Neural cell (in vitro differentiated cells): ENCODE data around the gene INSR. TPM values are rescaled to one million over a fixed set of nuclear protein-coding genes. Genes with fewer than 3 reads are reported as not detected.

ENCODE experiments used
- H2AFZ ChIP-seq: fragments of 200-600, 300-800 bp; sonication (generic), shearing (Covaris generic); 2 replicates; pipeline ENCODE4 v1.6.0; 2014; ENCODE audit warnings: low read depth, mild to moderate bottlenecking, antibody characterized with exemption, low read length, moderate library complexity
- H3F3A ChIP-seq: fragments of 200-600 bp; shearing (Covaris generic); 2 replicates; pipeline ENCODE4 v1.6.1; 2016; ENCODE audit warnings: mild to moderate bottlenecking, moderate library complexity, mixed read lengths, antibody characterized with exemption, low read length; ENCODE audit not compliant: insufficient read depth, poor library complexity, severe bottlenecking
- H3K27ac ChIP-seq: fragments of 200-600, 300-800 bp; sonication (generic), shearing (Covaris generic); 2 replicates; pipeline ENCODE4 v1.5.1; 2014; ENCODE audit warnings: mild to moderate bottlenecking, low read length, moderate library complexity
- H3K27me3 ChIP-seq: fragments of 300-800, 200-600 bp; sonication (generic), shearing (Covaris generic); 2 replicates; pipeline ENCODE4 v1.6.0; 2014; ENCODE audit warnings: mild to moderate bottlenecking, low read depth, low read length, moderate library complexity; ENCODE audit not compliant: insufficient read depth
- H3K36me3 ChIP-seq: fragments of 300-800, 200-600 bp; sonication (generic), shearing (Covaris generic); 2 replicates; pipeline ENCODE4 v1.5.1; 2014; ENCODE audit warnings: mild to moderate bottlenecking, antibody characterized with exemption, low read length, moderate library complexity; ENCODE audit not compliant: insufficient read depth
- H3K4me2 ChIP-seq: fragments of 300-800, 200-600 bp; sonication (generic), shearing (Covaris generic); 2 replicates; pipeline ENCODE4 v1.6.0; 2014; ENCODE audit warnings: mild to moderate bottlenecking, low read length
- H3K4me3 ChIP-seq: fragments of 300-800, 200-600 bp; sonication (generic), shearing (Covaris generic); 2 replicates; pipeline ENCODE4 v1.5.1; 2014; ENCODE audit warnings: mild to moderate bottlenecking, low read length, moderate library complexity
- H3K79me2 ChIP-seq: fragments of 200-600 bp; shearing (Covaris generic); replicated peaks from 2 replicates; pipeline ENCODE4 v1.6.0; 2014; ENCODE audit warnings: mild to moderate bottlenecking, low read length, moderate library complexity; ENCODE audit not compliant: insufficient read depth
- H3K9ac ChIP-seq: fragments of 300-800, 200-600 bp; sonication (generic), shearing (Covaris generic); 2 replicates; pipeline ENCODE4 v1.6.1; 2016; ENCODE audit warnings: mild to moderate bottlenecking, low read length, mixed read lengths
- H3K9me2 ChIP-seq: fragments of 200-600 bp; shearing (Covaris generic); 2 replicates; pipeline ENCODE4 v1.6.1; 2016; ENCODE audit warnings: mild to moderate bottlenecking, low read length, mixed read lengths; ENCODE audit not compliant: insufficient read depth
- H3K9me3 ChIP-seq: fragments of 200-600, 300-800 bp; sonication (generic), shearing (Covaris generic); 2 replicates; pipeline ENCODE4 v1.6.1; 2016; ENCODE audit warnings: mild to moderate bottlenecking, mixed run types, low read length, moderate library complexity, mixed read lengths
- H4K20me1 ChIP-seq: fragments of 200-600 bp; shearing (Covaris generic); 2 replicates; pipeline ENCODE4 v1.6.1; 2016; ENCODE audit warnings: mild to moderate bottlenecking, mixed run types; ENCODE audit not compliant: insufficient read depth
- EP300 ChIP-seq: fragments of 450-650 bp; conservative IDR thresholded peaks from 2 replicates; pipeline ENCODE4 v1.6.1; 2014; ENCODE audit warnings: antibody characterized with exemption, mild to moderate bottlenecking, moderate library complexity; ENCODE audit not compliant: poor library complexity, severe bottlenecking
- EZH2 ChIP-seq: fragments of 200-600, 300-800 bp; shearing (Covaris generic), sonication (generic); IDR thresholded peaks from 2 replicates; pipeline ENCODE4 v1.6.1; 2014; ENCODE audit warnings: antibody characterized with exemption, low read length, borderline replicate concordance, mild to moderate bottlenecking; ENCODE audit not compliant: insufficient read depth, poor library complexity, severe bottlenecking
- MXI1 ChIP-seq: fragments of 450-650 bp; conservative IDR thresholded peaks from 2 replicates; pipeline ENCODE4 v1.6.1; 2014; ENCODE audit warnings: antibody characterized with exemption, mild to moderate bottlenecking; ENCODE audit not compliant: poor library complexity, severe bottlenecking
- POLR2AphosphoS5 ChIP-seq: IDR thresholded peaks from 2 replicates; pipeline ENCODE4 v1.6.1; 2012
- RAD21 ChIP-seq: fragments of 450-650 bp; conservative IDR thresholded peaks from 2 replicates; pipeline ENCODE4 v1.6.1; 2014; ENCODE audit warnings: antibody characterized with exemption, mild to moderate bottlenecking, moderate library complexity
- SMC3 ChIP-seq: fragments of 450-650 bp; conservative IDR thresholded peaks from 2 replicates; pipeline ENCODE4 v1.6.1; 2014; ENCODE audit warnings: antibody characterized with exemption, mild to moderate bottlenecking, moderate library complexity; ENCODE audit not compliant: poor library complexity
- TAF1 ChIP-seq: IDR thresholded peaks from 2 replicates; pipeline ENCODE4 v1.6.1; 2012; ENCODE audit warnings: low read depth
- polyA plus RNA-seq: library from polyadenylated mRNA; depleted of rRNA; stranded (reverse); fragments of >200 nt; gene quantifications from 2 replicates; pipeline ENCODE4 v1.2.3, GENCODE V29; 2014
- TF ChIP-seq, protein P1 (sequence below): IDR thresholded peaks from 2 replicates; pipeline ENCODE4 v1.6.1; 2012; ENCODE audit warnings: borderline replicate concordance
- TF ChIP-seq, protein P2 (sequence below): fragments of 450-650 bp; IDR thresholded peaks from 2 replicates; pipeline ENCODE4 v1.5.1; 2014; ENCODE audit warnings: antibody characterized with exemption, mild to moderate bottlenecking, moderate library complexity; ENCODE audit not compliant: poor library complexity, severe bottlenecking

INSR gene
- polyA plus RNA-seq, 1 donor from 2014 or later, result 16.0 TPM

DNA sequence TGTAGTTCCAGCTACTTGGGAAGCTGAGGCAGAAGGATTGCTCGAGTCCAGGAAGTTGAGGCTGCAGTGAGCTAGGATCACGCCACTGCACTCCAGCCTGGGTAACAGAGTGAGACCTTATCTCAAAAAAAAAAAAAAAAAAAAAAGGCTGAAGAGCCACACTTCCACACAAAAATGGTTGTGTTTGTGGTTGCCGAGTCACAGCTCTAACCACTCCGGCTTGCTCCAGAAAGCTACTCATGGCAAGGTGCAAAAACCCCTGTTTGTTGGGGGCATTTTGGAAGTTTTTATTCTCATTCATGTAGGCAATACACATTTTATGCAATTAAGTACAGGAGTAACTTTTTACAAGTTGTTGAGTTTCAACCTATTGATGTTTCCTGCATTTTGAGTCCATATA is 93.5 kb downstream of the INSR start:
- Histone ChIP-seq H3K4me3 (no peak overlapping the region), H3K9me2 (no peaks in the 10 kb centered on the region), H3K4me2 (no peak overlapping the region), H3K9me3 (no peaks in the 10 kb centered on the region), H2AFZ (no peak overlapping the region), H4K20me1 (no peaks in the 10 kb centered on the region), H3K79me2 (no peaks in the 10 kb centered on the region), H3K27ac (no peak overlapping the region), H3K9ac (no peak overlapping the region), H3F3A (no peaks in the 10 kb centered on the region), H3K36me3 (no peaks in the 10 kb centered on the region), H3K27me3 (no peaks in the 10 kb centered on the region)
- TF ChIP-seq, protein P1, sequence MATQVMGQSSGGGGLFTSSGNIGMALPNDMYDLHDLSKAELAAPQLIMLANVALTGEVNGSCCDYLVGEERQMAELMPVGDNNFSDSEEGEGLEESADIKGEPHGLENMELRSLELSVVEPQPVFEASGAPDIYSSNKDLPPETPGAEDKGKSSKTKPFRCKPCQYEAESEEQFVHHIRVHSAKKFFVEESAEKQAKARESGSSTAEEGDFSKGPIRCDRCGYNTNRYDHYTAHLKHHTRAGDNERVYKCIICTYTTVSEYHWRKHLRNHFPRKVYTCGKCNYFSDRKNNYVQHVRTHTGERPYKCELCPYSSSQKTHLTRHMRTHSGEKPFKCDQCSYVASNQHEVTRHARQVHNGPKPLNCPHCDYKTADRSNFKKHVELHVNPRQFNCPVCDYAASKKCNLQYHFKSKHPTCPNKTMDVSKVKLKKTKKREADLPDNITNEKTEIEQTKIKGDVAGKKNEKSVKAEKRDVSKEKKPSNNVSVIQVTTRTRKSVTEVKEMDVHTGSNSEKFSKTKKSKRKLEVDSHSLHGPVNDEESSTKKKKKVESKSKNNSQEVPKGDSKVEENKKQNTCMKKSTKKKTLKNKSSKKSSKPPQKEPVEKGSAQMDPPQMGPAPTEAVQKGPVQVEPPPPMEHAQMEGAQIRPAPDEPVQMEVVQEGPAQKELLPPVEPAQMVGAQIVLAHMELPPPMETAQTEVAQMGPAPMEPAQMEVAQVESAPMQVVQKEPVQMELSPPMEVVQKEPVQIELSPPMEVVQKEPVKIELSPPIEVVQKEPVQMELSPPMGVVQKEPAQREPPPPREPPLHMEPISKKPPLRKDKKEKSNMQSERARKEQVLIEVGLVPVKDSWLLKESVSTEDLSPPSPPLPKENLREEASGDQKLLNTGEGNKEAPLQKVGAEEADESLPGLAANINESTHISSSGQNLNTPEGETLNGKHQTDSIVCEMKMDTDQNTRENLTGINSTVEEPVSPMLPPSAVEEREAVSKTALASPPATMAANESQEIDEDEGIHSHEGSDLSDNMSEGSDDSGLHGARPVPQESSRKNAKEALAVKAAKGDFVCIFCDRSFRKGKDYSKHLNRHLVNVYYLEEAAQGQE, result no peak
- TF ChIP-seq, protein P2, sequence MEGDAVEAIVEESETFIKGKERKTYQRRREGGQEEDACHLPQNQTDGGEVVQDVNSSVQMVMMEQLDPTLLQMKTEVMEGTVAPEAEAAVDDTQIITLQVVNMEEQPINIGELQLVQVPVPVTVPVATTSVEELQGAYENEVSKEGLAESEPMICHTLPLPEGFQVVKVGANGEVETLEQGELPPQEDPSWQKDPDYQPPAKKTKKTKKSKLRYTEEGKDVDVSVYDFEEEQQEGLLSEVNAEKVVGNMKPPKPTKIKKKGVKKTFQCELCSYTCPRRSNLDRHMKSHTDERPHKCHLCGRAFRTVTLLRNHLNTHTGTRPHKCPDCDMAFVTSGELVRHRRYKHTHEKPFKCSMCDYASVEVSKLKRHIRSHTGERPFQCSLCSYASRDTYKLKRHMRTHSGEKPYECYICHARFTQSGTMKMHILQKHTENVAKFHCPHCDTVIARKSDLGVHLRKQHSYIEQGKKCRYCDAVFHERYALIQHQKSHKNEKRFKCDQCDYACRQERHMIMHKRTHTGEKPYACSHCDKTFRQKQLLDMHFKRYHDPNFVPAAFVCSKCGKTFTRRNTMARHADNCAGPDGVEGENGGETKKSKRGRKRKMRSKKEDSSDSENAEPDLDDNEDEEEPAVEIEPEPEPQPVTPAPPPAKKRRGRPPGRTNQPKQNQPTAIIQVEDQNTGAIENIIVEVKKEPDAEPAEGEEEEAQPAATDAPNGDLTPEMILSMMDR, result no peak
- TF ChIP-seq EZH2, result no peak
- no peak for TF ChIP-seq POLR2AphosphoS5
- TF ChIP-seq MXI1, result no peak
- no peak for TF ChIP-seq RAD21
- no peak for TF ChIP-seq TAF1
- no peak for TF ChIP-seq EP300
- no peak for TF ChIP-seq SMC3

DNA sequence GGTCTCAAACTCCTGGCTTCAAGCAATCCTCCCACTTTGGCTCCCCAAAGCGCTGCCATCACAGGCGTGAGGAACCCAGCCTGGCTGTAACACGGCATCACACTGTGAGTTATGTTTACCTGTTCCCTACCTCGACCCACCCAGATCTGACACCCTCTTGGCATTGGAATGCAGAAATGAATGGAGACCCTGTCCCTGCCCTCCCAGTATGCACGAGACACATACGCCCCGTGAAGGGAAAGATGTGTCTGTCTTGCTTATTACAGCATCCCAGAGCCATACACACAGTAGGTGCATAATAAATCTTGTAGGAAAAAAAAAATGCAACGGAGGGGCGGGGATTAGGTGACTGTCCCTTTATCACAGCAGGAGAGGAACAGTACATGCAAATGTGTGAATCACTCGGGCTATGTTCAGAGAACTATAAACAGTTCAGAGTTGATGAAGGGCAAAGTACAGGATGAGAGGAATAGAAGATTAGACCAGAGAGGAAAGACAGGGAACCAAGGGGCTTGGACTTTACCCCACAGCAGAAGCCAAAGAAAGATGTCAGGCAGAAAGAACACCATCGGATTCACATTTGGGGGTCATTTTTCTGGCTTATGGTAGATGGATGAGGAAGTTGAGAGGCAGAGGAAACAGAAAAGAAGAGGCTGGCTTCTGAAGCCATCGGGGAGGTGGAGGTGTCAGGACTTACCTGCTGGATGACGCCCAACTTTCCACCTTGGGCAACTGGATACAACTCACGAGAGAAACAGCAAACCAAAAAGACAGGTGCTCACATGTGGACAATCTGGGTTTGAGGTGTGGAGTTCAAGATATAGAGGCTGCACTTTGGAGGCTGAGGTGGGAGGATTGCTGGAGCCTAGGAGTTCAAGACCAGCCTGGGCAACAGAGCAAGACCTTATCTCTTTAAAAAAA is 94.3 kb downstream of the INSR start:
- Histone ChIP-seq H3K9me3 (no peaks in the 10 kb centered on the region), H3K9me2 (no peaks in the 10 kb centered on the region), H3K9ac (no peak overlapping the region), H4K20me1 (no peaks in the 10 kb centered on the region), H2AFZ (no peak overlapping the region), H3K4me3 (no peak overlapping the region), H3K27me3 (no peaks in the 10 kb centered on the region), H3K36me3 (no peaks in the 10 kb centered on the region), H3K79me2 (no peaks in the 10 kb centered on the region), H3F3A (no peaks in the 10 kb centered on the region), H3K27ac (no peak overlapping the region), H3K4me2 (no peak overlapping the region)
- no peak for TF ChIP-seq MXI1
- no peak for TF ChIP-seq RAD21
- TF ChIP-seq, protein P1, result no peak
- TF ChIP-seq, protein P2, result no peak
- no peak for TF ChIP-seq POLR2AphosphoS5
- TF ChIP-seq EZH2, result no peak
- TF ChIP-seq TAF1, result no peak
- no peak for TF ChIP-seq EP300
- no peak for TF ChIP-seq SMC3
